Activated CD8-positive, alpha-beta T cell treated with anti-CD3 and anti-CD28 coated beads for 36 hours (primary cell): ENCODE measurements around the gene OR52N5. TPM values are rescaled to one million over a fixed set of nuclear protein-coding genes. Genes with fewer than 3 reads are reported as not detected.

ENCODE experiments used
- ATAC-seq: fragments of 200-7000 bp; cut with Tn5 transposase; one replicate; pipeline ENCODE4 v1.10.0; 2021; ENCODE audit warnings: mild to moderate bottlenecking, moderate library complexity
- CTCF ChIA-PET: fragments of 350-600 bp; sonication (Branson Sonifier 250); formaldehyde crosslinking; loops from one replicate; lab custom pipeline; 2021; ENCODE audit warnings: antibody characterized with exemption; lab: Charles Lee
- POLR2A ChIA-PET: fragments of 350-600 bp; sonication (Branson Sonifier 250); formaldehyde crosslinking; loops from one replicate; lab custom pipeline; 2021; ENCODE audit warnings: antibody characterized with exemption; lab: Charles Lee
- DNase-seq: peaks from one replicate; pipeline ENCODE4 v3.0.0-alpha.2; 2020
- H3K27ac Mint-ChIP-seq: one replicate; pipeline ENCODE4 v1.8.0; 2021; ENCODE audit warnings: mild to moderate bottlenecking, mixed read lengths
- H3K27me3 Mint-ChIP-seq: one replicate; pipeline ENCODE4 v1.8.0; 2021; ENCODE audit warnings: mixed read lengths
- H3K36me3 Mint-ChIP-seq: one replicate; pipeline ENCODE4 v1.8.0; 2021; ENCODE audit warnings: low read depth, mixed read lengths
- H3K4me1 Mint-ChIP-seq: one replicate; pipeline ENCODE4 v1.8.0; 2021; ENCODE audit warnings: low read depth, mixed read lengths
- H3K4me3 Mint-ChIP-seq: one replicate; pipeline ENCODE4 v1.8.0; 2021; ENCODE audit warnings: mild to moderate bottlenecking, moderate library complexity, mixed read lengths
- H3K9me3 Mint-ChIP-seq: one replicate; pipeline ENCODE4 v1.8.0; 2021; ENCODE audit warnings: mixed read lengths
- CTCF ChIP-seq: fragments of 200-600 bp; IDR thresholded peaks from one replicate; pipeline ENCODE4 v1.8.0; 2022; ENCODE audit warnings: antibody characterized with exemption, mild to moderate bottlenecking
- intact Hi-C: fragments of 100-400 bp; cut with micrococcal nuclease; formaldehyde crosslinking; loops from one replicate; pipeline ENCODE4 v1.10.0; 2022
- total RNA-seq, 2 experiments: library from RNA; stranded (reverse); gene quantifications; one replicate each; pipeline ENCODE4 v1.2.3, GENCODE V29; 2021

The OR52N5 gene
- total RNA-seq, 2 experiments from 2014 or later: not detected

DNA sequence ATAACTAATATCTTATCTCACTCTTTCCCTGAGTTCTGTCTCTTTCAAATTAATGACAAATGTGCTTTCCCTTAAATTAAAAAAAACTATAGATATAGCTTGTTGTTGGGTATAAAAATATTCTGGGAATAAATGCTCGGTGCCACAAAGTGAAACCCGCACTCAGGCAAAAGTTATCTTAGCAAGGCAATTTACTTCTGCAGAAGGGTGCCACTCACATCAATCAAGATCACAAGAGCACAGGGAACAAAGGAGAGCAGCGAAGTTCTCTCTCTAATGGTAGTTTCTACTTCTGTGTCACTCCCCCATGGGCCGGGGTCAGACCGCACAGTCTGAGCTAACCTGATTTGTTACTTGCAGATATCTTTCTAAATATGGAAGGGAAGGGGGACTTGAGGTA lies 20.8 kb upstream of the OR52N5 start:
- CTCF ChIA-PET: no interaction called here
- DNase-seq (no peak), ATAC-seq (no peak)
- Mint-ChIP-seq H3K9me3 (peaks cover 10% of the 10 kb centered on the region), H3K4me1 (peaks cover 2% of the 10 kb centered on the region), H3K36me3 (no peaks in the 10 kb centered on the region), H3K27ac (no peak overlapping the region), H3K4me3 (no peak overlapping the region), H3K27me3 (peaks cover 14% of the 10 kb centered on the region)
- intact Hi-C loops: loop anchor here (10.0 kb wide), 1 partner anchor 679 kb away; no protein-coding TSS in a partner anchor
- no peak for TF ChIP-seq CTCF
- POLR2A ChIA-PET: no interaction called here

DNA sequence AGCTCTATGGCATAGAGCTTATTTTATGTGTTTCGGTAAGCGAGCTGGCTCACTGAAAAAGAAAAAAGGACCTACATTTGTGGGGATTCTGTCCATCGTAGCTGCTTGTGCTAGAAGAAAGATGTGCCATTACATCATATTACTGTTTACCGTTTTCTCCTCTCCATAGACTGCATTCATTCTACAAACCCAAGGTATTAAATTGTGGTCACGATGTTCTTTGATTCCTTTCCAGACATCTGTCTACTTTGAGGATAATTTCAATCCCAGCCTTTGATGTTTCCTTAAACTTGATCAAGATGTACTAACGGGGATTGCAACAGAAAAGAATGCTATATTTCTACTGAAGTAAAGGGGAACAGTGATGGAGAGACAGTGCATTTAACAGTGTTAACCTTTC lies 13.4 kb upstream of the OR52N5 start:
- intact Hi-C loops: no loop called here
- no peaks in the 10 kb centered on the region for H3K36me3 Mint-ChIP-seq
- TF ChIP-seq CTCF: no peak
- ATAC-seq: no peak
- no peaks in the 10 kb centered on the region for H3K4me1 Mint-ChIP-seq
- no peak overlapping the region for H3K4me3 Mint-ChIP-seq
- CTCF ChIA-PET: no interaction called here
- POLR2A ChIA-PET: no interaction called here
- no peak for DNase-seq
- H3K9me3 Mint-ChIP-seq: no peaks in the 10 kb centered on the region
- no peak overlapping the region for H3K27ac Mint-ChIP-seq
- H3K27me3 Mint-ChIP-seq: peaks cover 12% of the 10 kb centered on the region

- intact Hi-C loops: no loop called here
- no peak within 1 kb of the TSS for H3K27ac Mint-ChIP-seq
- ATAC-seq (no peak), DNase-seq (no peak)
- POLR2A ChIA-PET: no interaction called here
- TF ChIP-seq CTCF: no peak
- no peaks in the 10 kb centered on the region for H3K4me1 Mint-ChIP-seq
- H3K4me3 Mint-ChIP-seq: no peak within 1 kb of the TSS
- H3K27me3 Mint-ChIP-seq: peaks cover 10% of the 10 kb centered on the region
- no peaks in the 10 kb centered on the region for H3K9me3 Mint-ChIP-seq
- no peaks in the 10 kb centered on the region for H3K36me3 Mint-ChIP-seq
- CTCF ChIA-PET: no interaction called here
Measured at GRCh38 chr11:5791165-5791564, 8.0 kb upstream of the OR52N5 start, which contains the start of gene OR52N1. Gene OR52N1 (minus strand): TSS chr11:5791265. CDS start chr11:5788816, 2,449 bp downstream.

DNA sequence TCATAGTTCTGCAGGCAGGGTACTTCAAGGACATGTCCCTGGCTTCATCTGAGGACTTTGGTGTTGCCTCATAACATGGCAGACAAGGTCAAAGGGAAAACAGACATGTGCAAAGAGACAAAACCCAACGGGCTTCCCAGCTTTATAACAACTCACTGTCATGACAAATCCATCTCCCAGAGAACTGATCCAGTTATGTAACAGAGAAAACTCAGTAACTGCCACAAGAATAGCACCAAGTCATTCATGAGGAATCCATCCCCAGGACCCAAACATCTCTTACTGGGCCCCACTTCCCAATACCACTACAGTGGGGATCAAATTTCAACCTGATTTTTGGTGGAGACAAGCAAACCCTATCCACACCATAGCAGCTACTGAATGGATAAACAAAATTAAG lies 16.1 kb downstream of the OR52N5 start:
- no peak overlapping the region for H3K4me3 Mint-ChIP-seq
- ATAC-seq: no peak
- ChIA-PET POLR2A (interaction anchor here (0.6 kb wide), 1 partner anchor 68 kb away, joined by 3 read pairs; no protein-coding TSS in a partner anchor), CTCF (no interaction called here)
- DNase-seq: no peak
- H3K4me1 Mint-ChIP-seq: no peaks in the 10 kb centered on the region
- H3K27me3 Mint-ChIP-seq: peaks cover 3% of the 10 kb centered on the region
- intact Hi-C loops: no loop called here
- no peaks in the 10 kb centered on the region for H3K36me3 Mint-ChIP-seq
- H3K9me3 Mint-ChIP-seq: no peaks in the 10 kb centered on the region
- TF ChIP-seq CTCF: no peak
- H3K27ac Mint-ChIP-seq: no peak overlapping the region

DNA sequence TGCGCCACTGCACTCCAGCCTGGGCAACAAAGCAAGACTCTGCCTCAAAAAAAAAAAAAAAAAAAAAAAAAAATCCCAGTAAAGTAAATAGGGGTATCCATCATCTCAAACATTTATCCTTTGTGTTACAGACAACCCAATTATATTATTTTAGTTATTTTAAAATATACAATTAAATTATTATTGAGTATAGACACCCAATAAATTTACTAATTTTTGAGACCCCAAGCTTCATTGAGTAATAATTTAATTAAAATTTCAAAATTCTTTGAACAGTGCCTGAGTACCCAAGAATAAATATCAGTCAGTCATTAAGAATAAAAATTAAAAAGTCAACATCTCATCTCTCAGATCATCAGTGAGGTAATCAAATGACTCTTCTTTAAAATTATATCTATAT lies 29.2 kb downstream of the OR52N5 start, which contains the start of gene OR52N4:
Gene OR52N4 (plus strand): TSS at position 301 of the 400 bp plus-strand sequence. CDS start 498 bp downstream, outside the sequence.
- Mint-ChIP-seq H3K27me3 (no peaks in the 10 kb centered on the region), H3K4me1 (no peaks in the 10 kb centered on the region), H3K4me3 (no peak within 1 kb of the TSS), H3K9me3 (no peaks in the 10 kb centered on the region), H3K27ac (no peak within 1 kb of the TSS), H3K36me3 (no peaks in the 10 kb centered on the region)
- no peak for ATAC-seq
- ChIA-PET CTCF (no interaction called here), POLR2A (no interaction called here)
- no peak for DNase-seq
- intact Hi-C loops: no loop called here
- no peak for TF ChIP-seq CTCF
